HG02623 (cell line): ENCODE results near the gene CARD10.

Source experiments
- ATAC-seq: cut with Tn5 transposase; IDR thresholded peaks from one replicate; pipeline ENCODE4 v1.9.1; 2021; ENCODE audit warnings: moderate library complexity; ENCODE audit not compliant: unreplicated experiment

The CARD10 gene, protein sequence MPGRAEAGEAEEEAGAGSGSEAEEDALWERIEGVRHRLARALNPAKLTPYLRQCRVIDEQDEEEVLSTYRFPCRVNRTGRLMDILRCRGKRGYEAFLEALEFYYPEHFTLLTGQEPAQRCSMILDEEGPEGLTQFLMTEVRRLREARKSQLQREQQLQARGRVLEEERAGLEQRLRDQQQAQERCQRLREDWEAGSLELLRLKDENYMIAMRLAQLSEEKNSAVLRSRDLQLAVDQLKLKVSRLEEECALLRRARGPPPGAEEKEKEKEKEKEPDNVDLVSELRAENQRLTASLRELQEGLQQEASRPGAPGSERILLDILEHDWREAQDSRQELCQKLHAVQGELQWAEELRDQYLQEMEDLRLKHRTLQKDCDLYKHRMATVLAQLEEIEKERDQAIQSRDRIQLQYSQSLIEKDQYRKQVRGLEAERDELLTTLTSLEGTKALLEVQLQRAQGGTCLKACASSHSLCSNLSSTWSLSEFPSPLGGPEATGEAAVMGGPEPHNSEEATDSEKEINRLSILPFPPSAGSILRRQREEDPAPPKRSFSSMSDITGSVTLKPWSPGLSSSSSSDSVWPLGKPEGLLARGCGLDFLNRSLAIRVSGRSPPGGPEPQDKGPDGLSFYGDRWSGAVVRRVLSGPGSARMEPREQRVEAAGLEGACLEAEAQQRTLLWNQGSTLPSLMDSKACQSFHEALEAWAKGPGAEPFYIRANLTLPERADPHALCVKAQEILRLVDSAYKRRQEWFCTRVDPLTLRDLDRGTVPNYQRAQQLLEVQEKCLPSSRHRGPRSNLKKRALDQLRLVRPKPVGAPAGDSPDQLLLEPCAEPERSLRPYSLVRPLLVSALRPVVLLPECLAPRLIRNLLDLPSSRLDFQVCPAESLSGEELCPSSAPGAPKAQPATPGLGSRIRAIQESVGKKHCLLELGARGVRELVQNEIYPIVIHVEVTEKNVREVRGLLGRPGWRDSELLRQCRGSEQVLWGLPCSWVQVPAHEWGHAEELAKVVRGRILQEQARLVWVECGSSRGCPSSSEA

DNA sequence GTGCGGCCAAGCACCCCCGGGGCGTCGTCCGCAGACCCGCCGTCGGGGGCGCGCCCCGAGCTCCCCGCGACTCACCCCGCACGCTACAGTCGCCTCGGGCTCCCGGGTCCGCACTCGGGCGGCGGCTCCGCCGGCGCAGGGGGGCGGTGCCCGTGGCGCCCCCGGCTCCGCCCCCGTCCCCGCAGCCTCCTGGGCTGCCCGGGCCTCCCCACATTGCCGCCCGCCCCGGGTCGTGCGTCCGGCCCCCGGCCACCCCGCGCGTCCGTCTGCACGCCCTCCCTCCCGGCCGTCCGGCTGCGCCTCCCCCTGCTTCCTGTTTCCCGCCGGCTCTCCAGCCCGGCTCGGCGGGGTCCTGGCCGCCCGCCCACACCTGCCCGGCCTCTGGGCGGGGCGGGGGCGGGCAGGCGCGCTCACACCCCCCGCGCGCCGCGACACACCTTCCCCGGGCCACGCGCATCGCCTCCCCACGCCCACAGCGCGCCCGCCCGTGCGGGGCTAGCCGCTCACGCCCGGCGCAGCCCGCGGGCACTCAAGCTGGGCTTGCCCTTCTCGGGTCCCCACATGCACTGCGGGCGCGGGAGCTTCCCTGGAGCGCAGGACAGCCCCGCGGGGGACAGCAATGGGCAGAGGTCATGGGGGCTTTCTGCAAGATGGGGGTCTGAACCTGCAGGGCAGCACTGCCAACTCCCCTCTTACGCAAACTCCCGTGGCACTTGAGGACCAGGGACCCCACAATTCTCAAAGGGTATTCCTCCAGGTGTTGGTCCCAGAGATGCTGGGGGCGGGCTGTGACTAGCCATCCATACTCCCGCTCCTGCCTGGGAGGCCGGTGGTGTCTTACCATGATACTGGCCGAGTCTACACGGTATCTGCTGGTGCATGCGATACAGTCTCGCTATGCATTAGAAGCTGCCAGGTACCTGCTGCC, at the start of gene CARD10:
TSS of gene CARD10 (minus strand) at position 148 of the 928 bp plus-strand sequence. CDS start 215 bp downstream, outside the sequence.
- no peak for ATAC-seq

DNA sequence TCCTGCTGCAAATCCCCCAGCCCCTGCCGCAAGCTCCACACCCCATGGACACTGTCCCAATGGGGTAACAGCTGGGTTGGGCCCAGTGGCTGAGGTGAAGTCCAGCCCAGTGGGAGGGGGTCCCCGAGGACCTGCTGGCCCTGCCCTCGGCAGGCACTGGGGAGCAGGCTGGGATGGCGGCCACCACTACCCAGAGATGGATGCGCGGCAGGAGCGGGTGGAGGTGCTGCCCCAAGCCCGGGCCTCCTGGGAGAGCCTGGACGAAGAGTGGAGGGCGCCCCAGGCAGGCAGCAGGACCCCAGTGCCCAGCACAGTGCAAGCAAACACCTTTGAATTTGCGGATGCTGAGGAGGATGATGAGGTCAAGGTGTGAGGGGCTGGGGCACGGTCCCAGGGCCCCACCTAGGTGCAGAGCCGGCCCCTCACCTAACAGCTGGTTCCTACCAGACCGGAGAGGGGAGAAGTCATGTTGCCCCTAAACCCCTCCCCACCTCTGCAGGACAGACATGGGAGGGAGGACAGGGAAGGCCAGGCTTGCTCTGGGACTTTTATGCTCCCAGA, 49.3 kb upstream of the CARD10 start:
- ATAC-seq = no peak

DNA sequence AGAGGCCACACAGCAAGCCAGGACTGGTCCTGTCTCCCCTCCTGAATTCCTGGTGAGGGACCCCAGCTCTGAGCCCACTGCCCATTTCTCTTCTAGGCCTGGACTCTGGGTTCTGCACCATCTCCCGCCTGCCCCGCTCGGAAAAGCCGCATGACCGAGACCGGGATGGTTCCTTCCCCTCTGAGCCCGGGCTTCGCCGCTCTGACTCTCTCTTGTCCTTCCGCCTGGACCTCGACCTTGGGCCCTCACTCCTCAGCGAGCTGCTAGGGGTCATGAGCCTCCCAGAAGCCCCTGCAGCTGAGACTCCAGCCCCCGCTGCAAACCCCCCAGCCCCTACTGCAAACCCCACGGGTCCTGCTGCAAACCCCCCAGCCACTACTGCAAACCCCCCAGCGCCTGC, 48.8 kb upstream of the CARD10 start:
- no peak for ATAC-seq

DNA sequence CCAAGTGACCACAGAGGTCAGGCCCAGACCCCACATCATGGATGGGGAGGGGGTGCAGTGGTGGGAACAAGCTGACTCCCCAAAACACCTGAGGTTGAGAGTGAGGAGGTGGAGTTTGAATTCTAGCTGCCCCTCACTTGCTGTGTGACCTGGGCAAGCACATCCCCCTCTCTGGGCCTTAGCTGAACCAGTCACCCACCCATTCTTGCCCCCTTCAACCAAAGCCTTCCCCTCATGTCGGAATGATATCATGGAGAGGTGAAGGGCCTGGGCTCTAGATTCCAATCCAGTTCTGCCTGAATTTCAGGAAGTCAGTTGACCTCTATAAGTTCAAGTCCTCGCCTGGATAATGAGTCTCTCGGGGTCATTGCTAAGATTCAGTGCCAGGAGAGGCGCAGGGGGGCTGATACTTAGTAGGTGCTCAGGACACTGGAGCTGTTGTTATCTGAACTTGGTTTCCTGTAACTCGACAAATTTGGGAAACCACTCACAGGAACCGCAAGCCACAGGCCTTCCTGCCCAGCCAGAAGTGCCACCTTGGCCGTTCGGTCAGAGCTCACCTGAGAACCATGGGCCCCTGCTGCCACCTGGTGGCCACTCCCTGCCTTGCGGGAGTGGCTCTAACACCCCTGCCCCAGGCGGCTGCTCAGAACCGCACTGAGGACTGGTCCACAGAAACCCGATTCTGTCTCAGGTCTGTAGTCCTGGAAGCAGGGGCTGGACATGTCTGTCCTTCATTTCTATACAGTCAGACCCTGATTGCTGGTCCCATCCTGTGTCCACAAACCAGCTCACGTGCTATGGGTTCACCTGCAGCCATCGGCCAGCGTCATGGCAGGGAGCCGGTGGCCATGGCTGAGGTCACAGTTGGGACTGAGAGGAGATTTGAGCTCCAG, 47.9 kb upstream of the CARD10 start:
- no peak for ATAC-seq

DNA sequence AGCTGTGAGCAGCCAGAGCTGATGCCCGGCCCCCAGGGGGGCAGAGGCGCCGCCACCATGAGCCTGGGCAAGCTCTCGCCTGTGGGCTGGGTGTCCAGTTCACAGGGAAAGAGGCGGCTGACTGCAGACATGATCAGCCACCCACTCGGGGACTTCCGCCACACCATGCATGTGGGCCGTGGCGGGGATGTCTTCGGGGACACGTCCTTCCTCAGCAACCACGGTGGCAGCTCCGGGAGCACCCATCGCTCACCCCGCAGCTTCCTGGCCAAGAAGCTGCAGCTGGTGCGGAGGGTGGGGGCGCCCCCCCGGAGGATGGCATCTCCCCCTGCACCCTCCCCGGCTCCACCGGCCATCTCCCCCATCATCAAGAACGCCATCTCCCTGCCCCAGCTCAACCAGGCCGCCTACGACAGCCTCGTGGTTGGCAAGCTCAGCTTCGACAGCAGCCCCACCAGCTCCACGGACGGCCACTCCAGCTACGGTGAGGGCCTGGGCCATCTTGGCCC, 47.2 kb upstream of the CARD10 start:
- no peak for ATAC-seq

DNA sequence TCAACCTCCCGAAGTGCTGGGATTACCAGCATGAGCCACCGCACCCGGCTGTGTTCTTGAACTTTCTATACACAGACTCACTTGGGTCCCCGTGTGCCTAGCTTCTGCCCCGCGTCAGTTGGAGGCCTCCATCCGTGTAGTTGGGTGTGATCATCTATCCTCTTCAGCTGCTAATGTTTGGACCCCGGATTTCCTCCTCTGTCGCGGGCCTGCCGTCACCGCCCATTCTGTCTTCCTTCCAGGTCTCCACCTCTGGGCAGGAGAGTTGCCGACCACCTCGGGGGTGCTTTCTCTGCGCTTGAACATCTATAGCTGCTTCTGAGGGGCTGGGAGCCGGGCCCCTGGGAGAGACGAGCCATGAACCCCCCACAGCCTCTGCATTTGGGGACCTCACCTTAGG, 46.6 kb upstream of the CARD10 start:
- ATAC-seq = no peak

DNA sequence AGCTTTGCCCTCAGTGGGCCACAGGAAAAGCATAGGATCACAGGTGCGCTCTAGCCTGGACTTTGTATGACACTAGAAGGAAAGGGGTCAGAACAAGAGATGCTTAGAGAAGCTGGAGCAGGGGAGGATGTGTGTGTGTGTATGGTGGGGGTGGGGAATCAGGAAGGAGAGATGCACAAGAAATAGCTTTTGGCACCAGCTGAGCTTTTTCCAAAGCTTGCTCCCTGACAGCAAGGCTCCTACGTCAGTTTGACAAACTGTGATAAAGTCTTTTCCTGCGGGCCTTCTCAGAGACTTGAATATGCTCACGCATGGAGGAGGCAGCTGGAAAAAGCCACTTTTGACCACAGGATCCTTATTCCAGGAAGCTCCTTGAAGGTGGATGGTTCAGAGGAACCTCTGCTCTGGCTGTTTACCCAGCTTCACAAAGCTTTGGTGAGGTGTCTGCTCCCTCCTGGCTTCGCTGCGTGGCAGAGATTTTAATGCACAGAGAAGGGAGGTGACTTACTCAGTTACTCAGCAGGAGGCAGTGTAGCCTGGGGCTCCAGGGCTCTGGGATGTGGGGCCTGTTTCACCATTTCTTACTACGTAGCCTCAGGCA, 45.0 kb upstream of the CARD10 start:
- ATAC-seq = no peak

DNA sequence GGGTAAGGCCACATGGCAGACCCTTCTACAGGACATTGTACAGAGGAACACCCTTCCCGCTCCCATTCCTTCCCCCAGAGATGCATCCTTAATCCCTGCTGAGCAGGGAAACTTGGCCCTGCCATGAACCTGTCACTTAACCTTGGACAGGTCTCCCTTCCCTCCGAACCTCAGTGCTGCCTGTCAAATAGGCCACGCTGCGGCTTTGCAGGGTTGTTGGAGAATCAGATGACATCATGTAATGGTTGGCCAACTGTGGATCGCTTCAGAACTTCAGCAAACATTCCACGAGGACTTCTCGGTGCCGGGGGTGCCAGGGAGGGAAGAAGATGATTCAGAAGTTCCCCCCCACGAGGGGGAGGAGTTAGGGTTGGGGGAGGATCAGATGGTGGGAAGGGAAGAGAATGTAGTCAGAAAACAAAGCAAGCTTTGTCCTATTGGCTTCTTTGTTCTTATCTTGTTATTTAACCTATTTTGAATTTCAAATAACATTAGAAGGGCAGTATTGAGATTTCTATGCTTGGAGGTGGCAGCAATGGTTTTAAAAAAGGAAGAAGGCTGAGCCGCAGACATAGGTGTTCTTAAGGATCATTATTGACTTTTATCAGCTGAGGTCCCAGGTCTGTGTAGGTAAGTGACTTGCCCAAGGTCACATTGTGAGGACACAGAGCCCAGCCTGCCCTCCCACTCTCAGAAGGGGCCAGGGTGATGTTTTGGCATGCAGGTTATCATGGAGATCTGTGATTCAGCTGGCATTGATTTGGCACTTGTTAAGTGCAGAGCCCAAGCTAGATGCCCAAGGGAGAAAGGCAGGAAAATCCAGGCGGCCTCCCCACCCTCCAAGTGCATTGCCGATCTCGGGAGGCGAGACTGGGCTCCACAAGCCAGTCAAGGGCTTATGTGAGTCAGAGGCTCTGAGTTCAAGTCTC, 44.2 kb upstream of the CARD10 start:
- no peak for ATAC-seq

DNA sequence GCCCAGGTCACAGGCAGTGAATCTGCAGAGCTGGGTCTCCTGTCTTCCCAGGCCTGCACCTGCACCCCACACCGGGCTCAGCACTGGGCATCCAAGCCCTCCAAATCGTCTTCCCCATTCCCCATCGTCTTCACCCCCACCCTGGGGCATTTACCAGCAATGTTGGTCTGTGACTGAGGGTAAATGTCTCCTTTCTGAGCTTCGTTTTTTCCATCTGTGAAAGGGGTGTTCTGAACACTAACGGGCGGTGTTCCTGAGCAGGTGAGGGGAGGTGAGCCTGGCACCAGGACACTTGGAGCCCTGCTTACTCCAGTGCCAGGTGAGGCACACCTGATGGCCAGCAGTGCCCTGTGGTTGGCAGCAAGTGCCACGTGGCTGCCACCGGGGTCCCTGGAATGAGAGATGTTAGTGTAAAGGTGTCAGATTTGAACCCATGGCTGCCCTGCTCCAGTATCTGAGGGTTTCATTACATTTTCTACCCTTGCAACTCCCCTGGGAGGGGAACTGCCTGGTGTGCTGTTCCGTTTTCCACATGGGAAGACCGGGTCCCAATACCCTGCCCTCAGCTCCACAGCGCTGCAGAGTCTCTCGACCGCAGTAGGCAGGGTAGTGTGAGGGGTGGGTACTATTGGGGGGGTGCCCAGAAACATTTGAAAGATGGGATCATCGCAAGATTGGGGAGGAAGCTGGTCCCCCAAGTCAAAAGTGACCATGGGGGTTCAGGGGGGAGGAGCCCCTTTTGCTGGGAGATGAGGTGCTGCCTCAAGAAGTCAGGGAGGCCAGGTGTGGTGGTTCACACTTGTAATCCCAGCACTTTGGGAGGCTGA, 43.0 kb upstream of the CARD10 start:
- ATAC-seq = no peak

DNA sequence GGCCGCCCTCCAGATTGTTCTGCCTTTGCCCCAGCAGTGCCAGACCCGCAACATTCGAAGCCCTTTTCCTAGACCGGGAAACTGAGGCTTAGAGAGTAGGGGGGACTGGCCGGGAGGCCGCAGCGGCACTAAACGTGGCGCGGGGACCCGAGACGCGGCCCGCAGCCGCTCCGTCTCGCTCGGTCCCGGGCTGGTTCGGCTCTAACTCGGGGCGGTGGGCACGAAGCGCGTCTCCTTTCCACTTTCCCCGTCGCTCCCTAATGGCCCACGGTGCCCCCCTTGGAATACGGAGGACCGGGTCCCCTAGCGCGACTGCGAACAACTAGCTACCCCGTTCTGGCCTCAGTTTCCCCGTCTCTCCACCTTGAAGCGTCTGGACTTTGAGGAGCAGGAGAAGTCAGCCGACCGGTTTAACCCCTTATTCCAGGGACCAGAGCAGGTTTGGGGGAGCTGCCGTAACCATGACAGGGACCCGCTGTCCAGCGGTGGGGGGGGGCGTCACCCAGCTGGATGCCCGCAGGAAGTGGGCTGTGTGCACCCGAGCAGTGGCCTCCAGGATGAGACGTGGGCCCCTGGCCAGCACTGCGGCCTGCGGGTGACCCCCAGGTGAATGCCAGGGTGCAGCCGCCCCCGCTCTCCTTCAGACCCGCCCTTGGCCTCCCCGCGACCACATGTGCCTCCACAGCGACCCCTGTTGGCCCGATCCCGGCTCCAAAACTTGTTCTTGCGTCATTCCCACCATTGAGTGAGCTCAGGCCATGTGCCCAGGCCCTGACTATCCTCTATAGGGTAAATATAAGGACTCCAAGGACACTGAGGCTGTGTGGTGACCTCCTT, 42.2 kb upstream of the CARD10 start:
- ATAC-seq = no peak

DNA sequence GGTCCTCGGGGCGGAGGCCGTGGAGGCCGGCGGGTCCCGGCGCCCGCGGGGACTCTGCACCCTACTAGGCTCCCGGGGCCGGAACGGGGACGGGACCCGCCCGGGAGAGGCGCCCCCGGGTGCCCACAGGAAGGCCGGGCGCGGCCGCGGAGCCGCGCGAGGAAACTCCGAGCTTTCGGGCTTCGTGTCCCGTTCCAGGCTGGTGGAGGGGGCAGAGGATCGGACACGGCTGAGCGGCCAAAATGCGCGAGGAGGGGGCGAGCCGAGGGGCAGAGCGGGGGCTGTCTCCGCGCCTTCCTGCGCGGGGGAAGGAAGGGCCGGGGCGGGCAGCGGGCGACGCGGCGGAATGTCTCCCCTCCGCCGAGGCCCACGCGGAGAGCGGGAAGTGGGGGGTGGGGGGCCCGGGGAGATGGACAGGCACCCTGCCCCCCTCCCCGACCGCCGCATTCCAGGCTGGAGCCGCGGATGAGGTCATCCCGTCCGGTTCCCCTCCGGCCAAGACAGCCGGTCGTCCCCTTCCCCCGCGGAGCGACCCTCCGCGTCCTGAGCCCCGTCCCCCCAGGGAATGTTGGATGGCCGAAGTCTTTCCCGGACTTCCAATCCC, 41.5 kb upstream of the CARD10 start:
- ATAC-seq = no peak

DNA sequence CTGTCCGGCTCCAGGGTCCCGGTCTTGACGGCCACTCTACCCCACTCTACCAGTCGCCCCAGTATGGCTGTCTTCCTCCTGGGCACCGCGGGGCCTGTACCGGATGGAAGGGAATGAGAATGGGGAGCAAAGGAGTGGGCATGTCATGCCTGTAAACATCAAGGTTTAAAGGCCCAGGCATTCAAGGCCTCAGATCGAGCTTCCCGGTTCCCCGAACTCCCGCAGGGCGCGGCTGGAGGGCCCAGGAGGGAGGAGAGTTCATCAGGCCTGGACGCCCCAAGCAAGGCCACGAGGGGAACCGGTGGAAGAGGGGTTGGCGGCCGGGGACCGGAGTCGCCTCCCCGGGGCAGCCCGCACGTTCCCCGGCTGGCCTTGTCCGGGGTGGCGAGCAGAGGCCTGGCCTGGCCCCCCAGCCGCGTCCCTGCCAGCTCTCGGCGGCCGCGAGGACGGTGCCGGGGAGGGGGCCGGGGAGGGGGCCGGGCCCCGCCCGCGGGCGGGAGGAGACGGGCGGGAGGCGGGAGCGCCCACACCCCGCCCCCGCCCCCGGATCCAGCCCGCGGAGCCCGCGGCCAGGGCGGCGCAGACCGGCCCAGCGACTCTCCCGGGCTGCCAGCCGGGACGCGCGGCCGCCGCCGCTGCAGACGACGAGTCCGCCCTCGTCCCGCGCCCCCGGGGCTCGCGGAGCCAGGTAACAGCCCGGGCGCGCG, 40.8 kb upstream of the CARD10 start, which contains the start of gene CDC42EP1:
TSS of gene CDC42EP1 (plus strand) at position 580 of the 707 bp plus-strand sequence. CDS start 5,870 bp downstream, outside the sequence.
- no peak for ATAC-seq

DNA sequence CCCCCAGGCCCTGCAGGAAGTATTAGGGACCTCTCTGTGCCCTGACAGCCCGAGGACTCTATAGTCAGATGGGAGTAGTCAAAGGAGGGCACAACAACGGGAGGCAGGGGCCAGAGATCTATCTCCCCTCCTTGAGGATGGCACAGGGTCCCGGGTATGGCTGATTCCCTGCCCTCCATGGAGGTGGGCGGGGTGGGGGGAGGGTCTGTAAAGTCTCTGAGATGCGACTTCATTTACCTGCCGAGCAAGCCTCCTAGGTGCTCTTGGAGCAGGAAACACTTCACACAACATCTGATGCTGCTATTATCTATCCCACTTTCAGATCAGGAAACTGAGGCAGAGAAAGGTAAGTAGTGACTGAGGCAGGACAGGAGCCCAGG, 40.3 kb upstream of the CARD10 start:
- no peak for ATAC-seq

DNA sequence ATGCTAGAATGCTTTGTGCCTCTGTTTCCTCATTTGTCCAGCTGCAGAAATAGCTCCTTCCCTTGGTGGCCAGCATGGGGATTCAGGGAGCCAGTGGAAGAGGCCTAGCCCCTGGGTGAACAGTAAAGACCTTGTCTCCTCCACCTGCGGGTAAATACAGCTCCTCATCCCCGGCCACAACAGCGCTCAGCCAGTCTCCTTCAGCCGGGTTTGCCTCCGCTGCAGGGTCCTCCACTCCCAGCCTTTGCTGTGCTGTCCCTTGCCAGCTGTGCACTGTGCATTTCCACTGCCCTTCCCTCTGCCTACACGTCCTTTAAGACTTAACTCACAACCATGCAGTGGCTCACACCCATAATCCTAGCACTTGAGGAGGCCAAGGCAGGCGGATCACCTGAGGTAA, 39.6 kb upstream of the CARD10 start:
- ATAC-seq = no peak
